K562 (cell line): ENCODE results near the gene KLHDC7A. TPM values are rescaled to one million over a fixed set of nuclear protein-coding genes. Genes with fewer than 3 reads are reported as not detected.

Source experiments
- ATAC-seq: fragments of 200-7000 bp; cut with Tn5 transposase; 3 replicates; pipeline ENCODE4 v1.9.1; 2020; ENCODE audit warnings: moderate library complexity
- BruUV-seq: library from RNA; stranded (reverse); fragments of 400-500 nt; replicated peaks from 2 replicates; lab custom pipeline; 2021; lab: Mats Ljungman, UMichigan
- CTCF ChIA-PET: fragments of 300-600 bp; formaldehyde crosslinking; extraction: SDS; loops from one replicate; lab custom pipeline; 2021; ENCODE audit warnings: low intra/inter-chr PET ratio; lab: Yijun Ruan, JAX
- POLR2A ChIA-PET: fragments of 300-600, 350-650 bp; sonication (Branson Sonifier 250); formaldehyde crosslinking; extraction: SDS; loops from one replicate; lab custom pipeline; 2021; ENCODE audit warnings: antibody characterized with exemption, inconsistent platforms; lab: Yijun Ruan, JAX
- DNase-seq, 4 experiments: peaks; one replicate each; pipeline versions ENCODE4 v3.0.0 to v3.0.0-alpha.2; 2011 to 2018; ENCODE audit warnings: low spot score in 3 of 4, mixed read lengths in 3 of 4; ENCODE audit errors: extremely low read depth in 1 of 4
- FAIRE-seq: peaks from 2 replicates; lab custom pipeline; 2011; peaks lifted over from hg19 to GRCh38; lab: Jason Lieb, UNC
- H2AFZ ChIP-seq: 2 replicates; pipeline ENCODE4 v1.6.0; 2011; ENCODE audit warnings: low read depth, low read length, control low read depth, inconsistent platforms
- H3K27ac ChIP-seq: fragments of 200-600 bp; 3 replicates; pipeline ENCODE4 v1.8.0; 2011; ENCODE audit warnings: low read depth, mild to moderate bottlenecking, control low read depth, inconsistent platforms, low read length, moderate library complexity, mixed read lengths; ENCODE audit errors: extremely low read depth
- H3K27me3 ChIP-seq, 2 experiments: fragments of 300-600 bp in 1 of 2; 2 replicates in 1 of 2; 3 replicates in 1 of 2; pipeline versions ENCODE4 v1.6.0 to v1.8.0; 2011; ENCODE audit warnings: inconsistent platforms in 2 of 2, low read length in 2 of 2, mild to moderate bottlenecking in 1 of 2, mixed read lengths in 1 of 2, moderate library complexity in 1 of 2; ENCODE audit not compliant: control insufficient read depth in 2 of 2, insufficient read depth in 2 of 2
- H3K36me3 ChIP-seq: fragments of 300-600 bp; 3 replicates; pipeline ENCODE4 v1.8.0; 2011; ENCODE audit warnings: mild to moderate bottlenecking, low read length, inconsistent platforms; ENCODE audit not compliant: control insufficient read depth, insufficient read depth
- H3K4me1 ChIP-seq, 2 experiments: fragments of 200-600 bp in 1 of 2; replicated peaks in 1 of 2; 2 replicates in 1 of 2; 3 replicates in 1 of 2; pipeline versions ENCODE4 v1.5.1 to v1.8.0; 2011; ENCODE audit warnings: inconsistent platforms in 2 of 2, low read length in 2 of 2, mild to moderate bottlenecking in 1 of 2, mixed read lengths in 1 of 2, moderate library complexity in 1 of 2; ENCODE audit not compliant: control insufficient read depth in 2 of 2, insufficient read depth in 2 of 2
- H3K4me2 ChIP-seq: 2 replicates; pipeline ENCODE4 v1.6.1; 2011; ENCODE audit warnings: low read length, control low read depth, inconsistent platforms, mixed read lengths; ENCODE audit not compliant: insufficient read depth
- H3K4me3 ChIP-seq: fragments of 200-600 bp; sonication (generic), shearing (Covaris generic); 2 replicates; pipeline ENCODE4 v1.5.1; 2016; ENCODE audit warnings: control low read depth, inconsistent platforms
- H3K79me2 ChIP-seq: fragments of 200-600 bp; 3 replicates; pipeline ENCODE4 v1.8.0; 2011; ENCODE audit warnings: low read length, inconsistent platforms; ENCODE audit not compliant: control insufficient read depth, insufficient read depth
- H3K9ac ChIP-seq, 2 experiments: 2 replicates each; pipeline versions ENCODE4 v1.6.0 to v1.6.1; 2011; ENCODE audit warnings: low read depth in 2 of 2, low read length in 2 of 2, control low read depth in 1 of 2, inconsistent platforms in 1 of 2, mild to moderate bottlenecking in 1 of 2, mixed read lengths in 1 of 2; ENCODE audit not compliant: insufficient read depth in 1 of 2
- H3K9me1 ChIP-seq: one replicate; pipeline ENCODE4 v1.6.0; 2011; ENCODE audit warnings: inconsistent platforms, mild to moderate bottlenecking, low read length, moderate library complexity; ENCODE audit not compliant: control insufficient read depth, insufficient read depth
- H3K9me3 ChIP-seq: replicated peaks from 2 replicates; pipeline ENCODE4 v1.5.1; 2011; ENCODE audit warnings: low read depth, low read length, inconsistent platforms; ENCODE audit not compliant: control insufficient read depth, insufficient read depth
- H4K20me1 ChIP-seq: replicated peaks from 2 replicates; pipeline ENCODE4 v1.6.1; 2011; ENCODE audit warnings: low read length, inconsistent platforms, mixed read lengths; ENCODE audit not compliant: control insufficient read depth, insufficient read depth
- CREBBP ChIP-seq: IDR thresholded peaks from one replicate; pipeline ENCODE4 v1.6.1; 2012; ENCODE audit warnings: low read depth, mild to moderate bottlenecking, control low read depth, inconsistent platforms, low read length
- POU5F1 ChIP-seq: fragments of 150-350 bp; IDR thresholded peaks from 2 replicates; pipeline ENCODE4 v1.6.1; 2014; ENCODE audit warnings: borderline replicate concordance, low read length, low read depth, mild to moderate bottlenecking; ENCODE audit not compliant: partially characterized antibody
- PTBP1 ChIP-seq: fragments of 200-400 bp; formaldehyde crosslinking; IDR thresholded peaks from 2 replicates; pipeline ENCODE4 v1.6.1; 2017; ENCODE audit warnings: low read depth, low read length
- RAD51 ChIP-seq: fragments of 450-650 bp; IDR thresholded peaks from 2 replicates; pipeline ENCODE4 v1.7.1; 2016; ENCODE audit warnings: low read depth, mild to moderate bottlenecking, borderline replicate concordance
- THAP7 ChIP-seq: fragments of 250-450 bp; sonication (Bioruptor Pico); IDR thresholded peaks from 2 replicates; pipeline ENCODE4 v1.5.0; 2021
- ZNF408 ChIP-seq: fragments of 250-450 bp; sonication (Bioruptor Pico); IDR thresholded peaks from 2 replicates; pipeline ENCODE4 v1.4.0; 2020; ENCODE audit warnings: low read depth, mild to moderate bottlenecking, moderate library complexity
- ZNF766 ChIP-seq: fragments of 200-800 bp; sonication (Bioruptor generic); conservative IDR thresholded peaks from 2 replicates; pipeline ENCODE4 v1.6.1; 2016; ENCODE audit warnings: missing genetic modification characterization, missing compliant biosample characterization
- WGBS: fragments of 100-300 bp; shearing (Covaris generic); methylation state at CpG from one replicate; pipeline ENCODE4 v1.1.6; 2016; ENCODE audit warnings: low coverage, mixed read lengths; ENCODE audit not compliant: insufficient coverage; ENCODE audit errors: missing lambda C conversion rate; 5-methylcytosine and 5-hydroxymethylcytosine counted together
- in situ Hi-C: fragments of 300-500 bp; cut with MboI; formaldehyde crosslinking; loops from 4 replicates; pipeline ENCODE4 v1.15.0; 2018; ENCODE audit warnings: inconsistent platforms, mixed read lengths
- intact Hi-C: fragments of 100-400 bp; cut with micrococcal nuclease; formaldehyde crosslinking; loops from 2 replicates; pipeline ENCODE4 v1.14.2; 2022
- polyA plus RNA-seq, 8 experiments: library from polyadenylated mRNA; depleted of rRNA in 4 of 8; stranded (reverse) in 5 of 8; unstranded in 3 of 8; fragments of >200 nt; fragmentation: Nextera tagmentation in 2 of 8; fragmentation: Illumina TruSeq in 1 of 8; extraction: Ambion mirVana in 2 of 8; extraction: Trizol in 1 of 8; gene quantifications; 2 replicates each; pipeline versions ENCODE4 v1.2.1 to v1.2.3, GENCODE V29; 2011 to 2014; ENCODE audit warnings: inconsistent platforms in 1 of 8, missing spikeins in 1 of 8
- total RNA-seq, 7 experiments: library from RNA; depleted of rRNA in 6 of 7; stranded (reverse); fragments of >200 nt in 6 of 7; fragmentation: Illumina TruSeq in 2 of 7; extraction: Trizol in 2 of 7; gene quantifications; 2 replicates each; pipeline versions ENCODE4 v1.2.1 to v1.2.3, GENCODE V29; 2011 to 2021; ENCODE audit warnings: low replicate concordance in 1 of 7
- TF ChIP-seq, protein P1 (sequence below): fragments of 450-650 bp; IDR thresholded peaks from 2 replicates; pipeline ENCODE4 v1.6.1; 2016; ENCODE audit warnings: borderline replicate concordance
- TF ChIP-seq, protein P2 (sequence below): fragments of 450-650 bp; IDR thresholded peaks from 2 replicates; pipeline ENCODE4 v1.6.1; 2016; ENCODE audit warnings: low read depth

Gene KLHDC7A
- total and polyA plus RNA-seq, 9 of the 15 experiments (the other 6 are each of a cell fraction or from before 2014, with no cell fraction given) = 0.01 to 0.02 (median 0.01) TPM; not detected in 6

DNA sequence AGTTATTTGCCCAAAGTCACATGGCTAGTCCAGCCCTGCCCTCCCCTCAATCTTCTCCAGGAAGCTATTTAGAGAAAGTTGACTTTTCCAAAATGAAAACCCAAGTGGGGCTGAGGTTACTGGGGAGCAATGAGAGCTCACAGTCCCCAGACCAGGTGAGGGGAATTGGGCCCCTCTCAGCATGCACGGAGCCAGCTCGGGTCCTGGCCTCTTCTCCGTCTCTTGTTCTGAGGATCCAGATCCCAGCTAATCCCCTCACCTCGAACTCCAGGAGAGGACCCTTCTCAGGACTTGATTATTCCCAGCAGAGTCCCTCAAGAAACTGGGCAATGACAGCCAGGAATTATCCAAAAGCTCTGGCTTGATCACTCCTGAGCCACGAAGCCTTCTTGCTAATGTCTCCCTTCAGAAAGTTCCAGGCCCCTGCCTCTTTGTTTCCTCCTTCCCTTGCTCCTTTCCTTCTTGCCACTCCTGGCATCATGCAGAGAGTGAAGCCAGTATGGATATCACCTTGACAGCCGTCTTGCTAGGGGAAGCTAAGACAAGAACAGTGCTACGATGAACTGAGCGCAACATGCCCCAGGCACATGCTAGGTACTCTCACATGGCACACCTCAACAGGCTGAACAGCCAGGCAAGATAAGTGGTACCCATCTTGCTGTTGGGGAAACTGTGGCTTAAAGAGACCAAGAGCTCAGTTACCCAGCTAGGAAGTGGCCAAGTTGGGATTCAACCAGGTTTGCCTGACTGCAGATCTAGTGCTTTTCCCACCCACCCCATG, 51.9 kb downstream of the KLHDC7A start:
- Histone ChIP-seq H3K36me3 (no peaks in the 10 kb centered on the region), H3K9ac (no peak overlapping the region), H3K79me2 (no peaks in the 10 kb centered on the region), H3K9me3 (no peaks in the 10 kb centered on the region), H4K20me1 (peaks cover 30% of the 10 kb centered on the region; the same call in 1 of the 2 replicates), H3K4me3 (no peak overlapping the region), H3K4me1 (peaks cover 19 to 41% of the 10 kb centered on the region in 2 experiments), H3K27ac (no peak overlapping the region), H3K27me3 (peaks cover 11 to 29% of the 10 kb centered on the region in 2 experiments; a peak in 4 of 5 replicates), H3K4me2 (no peak overlapping the region), H2AFZ (no peak overlapping the region), H3K9me1 (peaks cover 5% of the 10 kb centered on the region)
- DNase-seq (no peak), FAIRE-seq (no peak), ATAC-seq (no peak)
- ChIA-PET POLR2A (interaction anchor here (0.6 to 0.7 kb wide), 2 partner anchors 607 to 1266 kb away, joined by 3 read pairs; no protein-coding TSS in a partner anchor), CTCF (interaction anchor here (0.6 kb wide), 1 partner anchor 869 kb away, joined by 3 read pairs; no protein-coding TSS in a partner anchor)
- 46% methylated on average over 8 of the region's 8 CpGs for WGBS
- no TSS peak for BruUV-seq
- intact Hi-C loops = no loop called here
- in situ Hi-C loops = no loop called here
- TF ChIP-seq PTBP1 = no peak
- TF ChIP-seq CREBBP = no peak
- TF ChIP-seq, protein P1, sequence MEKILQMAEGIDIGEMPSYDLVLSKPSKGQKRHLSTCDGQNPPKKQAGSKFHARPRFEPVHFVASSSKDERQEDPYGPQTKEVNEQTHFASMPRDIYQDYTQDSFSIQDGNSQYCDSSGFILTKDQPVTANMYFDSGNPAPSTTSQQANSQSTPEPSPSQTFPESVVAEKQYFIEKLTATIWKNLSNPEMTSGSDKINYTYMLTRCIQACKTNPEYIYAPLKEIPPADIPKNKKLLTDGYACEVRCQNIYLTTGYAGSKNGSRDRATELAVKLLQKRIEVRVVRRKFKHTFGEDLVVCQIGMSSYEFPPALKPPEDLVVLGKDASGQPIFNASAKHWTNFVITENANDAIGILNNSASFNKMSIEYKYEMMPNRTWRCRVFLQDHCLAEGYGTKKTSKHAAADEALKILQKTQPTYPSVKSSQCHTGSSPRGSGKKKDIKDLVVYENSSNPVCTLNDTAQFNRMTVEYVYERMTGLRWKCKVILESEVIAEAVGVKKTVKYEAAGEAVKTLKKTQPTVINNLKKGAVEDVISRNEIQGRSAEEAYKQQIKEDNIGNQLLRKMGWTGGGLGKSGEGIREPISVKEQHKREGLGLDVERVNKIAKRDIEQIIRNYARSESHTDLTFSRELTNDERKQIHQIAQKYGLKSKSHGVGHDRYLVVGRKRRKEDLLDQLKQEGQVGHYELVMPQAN = no peak
- TF ChIP-seq RAD51 = no peak
- no peak for TF ChIP-seq POU5F1
- TF ChIP-seq, protein P2, sequence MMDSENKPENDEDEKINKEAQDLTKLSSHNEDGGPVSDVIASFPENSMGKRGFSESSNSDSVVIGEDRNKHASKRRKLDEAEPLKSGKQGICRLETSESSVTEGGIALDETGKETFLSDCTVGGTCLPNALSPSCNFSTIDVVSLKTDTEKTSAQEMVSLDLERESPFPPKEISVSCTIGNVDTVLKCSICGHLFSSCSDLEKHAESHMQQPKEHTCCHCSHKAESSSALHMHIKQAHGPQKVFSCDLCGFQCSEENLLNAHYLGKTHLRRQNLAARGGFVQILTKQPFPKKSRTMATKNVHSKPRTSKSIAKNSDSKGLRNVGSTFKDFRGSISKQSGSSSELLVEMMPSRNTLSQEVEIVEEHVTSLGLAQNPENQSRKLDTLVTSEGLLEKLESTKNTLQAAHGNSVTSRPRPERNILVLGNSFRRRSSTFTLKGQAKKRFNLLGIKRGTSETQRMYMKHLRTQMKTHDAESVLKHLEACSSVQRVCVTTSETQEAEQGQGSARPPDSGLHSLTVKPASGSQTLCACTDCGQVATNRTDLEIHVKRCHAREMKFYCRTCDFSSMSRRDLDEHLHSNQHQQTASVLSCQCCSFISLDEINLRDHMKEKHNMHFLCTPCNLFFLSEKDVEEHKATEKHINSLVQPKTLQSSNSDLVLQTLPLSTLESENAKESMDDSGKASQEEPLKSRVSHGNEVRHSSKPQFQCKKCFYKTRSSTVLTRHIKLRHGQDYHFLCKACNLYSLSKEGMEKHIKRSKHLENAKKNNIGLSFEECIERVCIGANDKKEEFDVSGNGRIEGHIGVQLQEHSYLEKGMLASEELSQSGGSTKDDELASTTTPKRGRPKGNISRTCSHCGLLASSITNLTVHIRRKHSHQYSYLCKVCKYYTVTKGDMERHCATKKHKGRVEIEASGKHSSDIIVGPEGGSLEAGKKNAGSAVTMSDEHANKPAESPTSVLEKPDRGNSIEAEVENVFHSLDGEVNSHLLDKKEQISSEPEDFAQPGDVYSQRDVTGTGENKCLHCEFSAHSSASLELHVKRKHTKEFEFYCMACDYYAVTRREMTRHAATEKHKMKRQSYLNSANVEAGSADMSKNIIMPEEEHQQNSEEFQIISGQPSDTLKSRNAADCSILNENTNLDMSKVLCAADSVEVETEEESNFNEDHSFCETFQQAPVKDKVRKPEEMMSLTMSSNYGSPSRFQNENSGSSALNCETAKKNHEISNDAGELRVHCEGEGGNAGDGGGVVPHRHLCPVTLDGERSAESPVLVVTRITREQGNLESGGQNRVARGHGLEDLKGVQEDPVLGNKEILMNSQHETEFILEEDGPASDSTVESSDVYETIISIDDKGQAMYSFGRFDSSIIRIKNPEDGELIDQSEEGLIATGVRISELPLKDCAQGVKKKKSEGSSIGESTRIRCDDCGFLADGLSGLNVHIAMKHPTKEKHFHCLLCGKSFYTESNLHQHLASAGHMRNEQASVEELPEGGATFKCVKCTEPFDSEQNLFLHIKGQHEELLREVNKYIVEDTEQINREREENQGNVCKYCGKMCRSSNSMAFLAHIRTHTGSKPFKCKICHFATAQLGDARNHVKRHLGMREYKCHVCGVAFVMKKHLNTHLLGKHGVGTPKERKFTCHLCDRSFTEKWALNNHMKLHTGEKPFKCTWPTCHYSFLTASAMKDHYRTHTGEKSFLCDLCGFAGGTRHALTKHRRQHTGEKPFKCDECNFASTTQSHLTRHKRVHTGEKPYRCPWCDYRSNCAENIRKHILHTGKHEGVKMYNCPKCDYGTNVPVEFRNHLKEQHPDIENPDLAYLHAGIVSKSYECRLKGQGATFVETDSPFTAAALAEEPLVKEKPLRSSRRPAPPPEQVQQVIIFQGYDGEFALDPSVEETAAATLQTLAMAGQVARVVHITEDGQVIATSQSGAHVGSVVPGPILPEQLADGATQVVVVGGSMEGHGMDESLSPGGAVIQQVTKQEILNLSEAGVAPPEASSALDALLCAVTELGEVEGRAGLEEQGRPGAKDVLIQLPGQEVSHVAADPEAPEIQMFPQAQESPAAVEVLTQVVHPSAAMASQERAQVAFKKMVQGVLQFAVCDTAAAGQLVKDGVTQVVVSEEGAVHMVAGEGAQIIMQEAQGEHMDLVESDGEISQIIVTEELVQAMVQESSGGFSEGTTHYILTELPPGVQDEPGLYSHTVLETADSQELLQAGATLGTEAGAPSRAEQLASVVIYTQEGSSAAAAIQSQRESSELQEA = no peak
- TF ChIP-seq ZNF766 (CRISPR knock-in tag) = no peak
- TF ChIP-seq ZNF408 (CRISPR knock-in tag) = no peak
- no peak for TF ChIP-seq THAP7 (CRISPR knock-in tag)
